C4-2B (cell line): ENCODE results near the gene ENPP4.
"Not testable (repeated sequence)": the region's sequence is repeated elsewhere in the genome, so short reads cannot be mapped to it uniquely, and the experiment has no call there.

Experiments used
- CTCF ChIP-seq: fragments of 450-650 bp; conservative IDR thresholded peaks from 2 replicates; pipeline ENCODE4 v1.5.1; 2017; ENCODE audit warnings: mild to moderate bottlenecking
- ZFX ChIP-seq: fragments of 450-650 bp; IDR thresholded peaks from 2 replicates; pipeline ENCODE4 v1.6.1; 2017

DNA sequence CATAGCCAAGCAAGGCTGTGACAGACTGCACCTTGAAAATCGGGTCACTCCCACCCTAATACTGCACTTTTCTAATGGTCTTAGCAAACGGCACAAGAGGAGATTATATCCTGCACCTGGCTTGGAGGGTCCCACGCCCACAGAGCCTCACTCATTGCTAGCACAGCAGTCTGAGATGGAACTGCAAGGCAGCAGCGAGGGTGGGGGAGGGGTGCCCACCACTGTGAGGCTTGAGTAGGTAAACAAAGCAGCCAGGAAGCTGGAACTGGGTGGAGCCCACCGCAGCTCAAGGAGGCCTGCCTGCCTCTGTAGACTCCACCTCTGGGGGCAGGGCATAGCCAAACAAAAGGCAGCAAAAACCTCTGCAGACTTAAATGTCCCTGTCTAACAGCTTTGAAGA, 10.1 kb upstream of the ENPP4 start:
- TF ChIP-seq CTCF, ZFX: not testable (repeated sequence)
